Myometrial cell (primary cell): ENCODE results near the gene SUN3. TPM values are rescaled to one million over a fixed set of nuclear protein-coding genes. Genes with fewer than 3 reads are reported as not detected.

Experiments
- total RNA-seq: library from RNA; depleted of rRNA; stranded (reverse); fragments of >200 nt; gene quantifications from 2 replicates; pipeline ENCODE4 v1.2.3, GENCODE V29; 2015

SUN3 gene, protein sequence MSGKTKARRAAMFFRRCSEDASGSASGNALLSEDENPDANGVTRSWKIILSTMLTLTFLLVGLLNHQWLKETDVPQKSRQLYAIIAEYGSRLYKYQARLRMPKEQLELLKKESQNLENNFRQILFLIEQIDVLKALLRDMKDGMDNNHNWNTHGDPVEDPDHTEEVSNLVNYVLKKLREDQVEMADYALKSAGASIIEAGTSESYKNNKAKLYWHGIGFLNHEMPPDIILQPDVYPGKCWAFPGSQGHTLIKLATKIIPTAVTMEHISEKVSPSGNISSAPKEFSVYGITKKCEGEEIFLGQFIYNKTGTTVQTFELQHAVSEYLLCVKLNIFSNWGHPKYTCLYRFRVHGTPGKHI
- not detected in 2 replicates for total RNA-seq

DNA sequence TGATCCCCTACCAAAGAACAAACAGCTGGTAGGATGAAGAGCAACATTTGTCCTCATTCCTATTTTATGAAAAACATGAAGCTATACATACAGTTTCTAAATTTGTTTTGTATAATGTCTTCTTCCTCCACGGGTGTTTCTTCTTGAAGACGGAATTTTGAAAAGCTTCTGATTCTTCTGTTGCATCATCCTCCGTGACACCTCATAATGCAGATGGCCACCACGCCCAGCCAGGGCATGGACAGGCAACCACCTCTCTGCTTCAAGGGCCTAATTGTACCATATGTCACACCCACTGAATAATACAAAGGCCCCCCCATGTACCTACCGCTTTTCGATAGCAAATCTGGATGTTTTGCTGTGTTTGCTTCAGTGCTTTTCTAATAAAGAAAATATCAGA, at the start of gene SUN3:
TSS of gene SUN3 (minus strand) at position 170 of the 400 bp plus-strand sequence. CDS start at position 1, 169 bp downstream.

DNA sequence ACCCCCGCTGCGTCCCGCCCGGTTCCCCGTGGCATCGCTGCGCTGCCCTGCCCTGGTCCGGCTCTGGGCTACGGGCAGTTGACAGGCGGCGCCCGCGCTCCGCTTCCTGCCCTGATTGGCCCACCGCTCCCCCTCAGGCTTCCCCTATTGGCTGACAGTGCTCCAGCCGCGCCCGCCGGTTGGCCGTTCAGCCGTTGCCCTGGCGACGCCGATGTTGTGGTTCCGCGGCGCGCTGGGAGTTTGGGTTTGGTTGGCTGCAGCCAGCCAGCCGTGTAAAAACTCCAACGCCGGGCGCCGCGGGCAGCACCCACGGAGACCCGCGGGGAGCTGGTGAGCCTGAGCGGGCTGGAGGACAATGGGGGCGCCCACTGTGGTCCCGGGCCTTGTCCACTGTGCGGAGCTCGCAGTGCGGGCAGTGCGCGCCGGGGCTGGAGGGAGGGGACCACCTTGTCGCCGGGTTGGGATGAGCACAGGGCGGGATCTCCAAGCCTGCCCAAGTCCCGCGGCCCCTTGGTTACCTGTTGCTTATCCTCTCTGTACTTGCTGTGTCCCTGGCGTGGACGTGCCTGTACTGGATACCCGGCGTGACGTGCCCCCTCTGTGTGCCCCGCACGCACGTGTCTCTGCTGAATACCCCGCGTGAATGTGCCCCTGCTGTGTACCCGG, 6.5 kb upstream of the SUN3 start, which contains the start of gene C7orf57:
TSS of gene C7orf57 (plus strand) at position 243 of the 666 bp plus-strand sequence. CDS start 766 bp downstream, outside the sequence.

DNA sequence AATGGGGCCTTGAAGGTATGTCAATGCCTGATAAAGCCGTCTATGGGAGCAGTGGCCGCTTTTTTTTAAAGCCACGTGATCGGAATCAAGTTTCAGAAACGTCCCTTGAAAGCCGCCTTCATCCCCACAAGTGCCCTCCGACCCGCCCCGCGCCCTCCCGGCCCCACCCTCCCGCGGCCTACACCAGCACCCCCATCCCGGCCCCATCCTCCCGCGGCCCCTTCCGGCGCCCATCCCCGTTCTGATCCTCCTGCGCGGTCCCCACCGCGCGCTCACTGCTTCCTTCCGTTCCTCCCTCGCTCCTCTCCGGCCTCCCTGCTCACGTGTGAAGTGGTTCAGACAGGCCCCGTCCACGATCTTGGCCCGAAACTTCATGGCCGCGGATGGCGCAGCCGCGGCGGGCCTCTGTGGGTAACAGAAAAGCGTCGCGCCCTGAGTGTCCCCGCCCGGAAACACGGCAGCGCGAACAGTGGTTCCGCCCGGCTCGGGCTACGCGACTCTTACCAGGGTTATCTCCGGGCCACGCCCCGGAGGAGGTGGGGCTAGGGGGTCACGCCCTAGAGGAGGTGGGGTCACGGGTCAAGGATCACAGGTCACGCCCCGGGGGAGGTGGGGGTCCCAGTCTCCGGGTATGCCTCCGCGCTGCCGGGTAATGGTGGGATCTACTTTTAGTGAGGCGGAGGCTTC, 49.6 kb downstream of the SUN3 start, which contains the start of gene HUS1:
TSS of gene HUS1 (minus strand) at position 471 of the 687 bp plus-strand sequence. CDS start at position 375, 96 bp downstream.

DNA sequence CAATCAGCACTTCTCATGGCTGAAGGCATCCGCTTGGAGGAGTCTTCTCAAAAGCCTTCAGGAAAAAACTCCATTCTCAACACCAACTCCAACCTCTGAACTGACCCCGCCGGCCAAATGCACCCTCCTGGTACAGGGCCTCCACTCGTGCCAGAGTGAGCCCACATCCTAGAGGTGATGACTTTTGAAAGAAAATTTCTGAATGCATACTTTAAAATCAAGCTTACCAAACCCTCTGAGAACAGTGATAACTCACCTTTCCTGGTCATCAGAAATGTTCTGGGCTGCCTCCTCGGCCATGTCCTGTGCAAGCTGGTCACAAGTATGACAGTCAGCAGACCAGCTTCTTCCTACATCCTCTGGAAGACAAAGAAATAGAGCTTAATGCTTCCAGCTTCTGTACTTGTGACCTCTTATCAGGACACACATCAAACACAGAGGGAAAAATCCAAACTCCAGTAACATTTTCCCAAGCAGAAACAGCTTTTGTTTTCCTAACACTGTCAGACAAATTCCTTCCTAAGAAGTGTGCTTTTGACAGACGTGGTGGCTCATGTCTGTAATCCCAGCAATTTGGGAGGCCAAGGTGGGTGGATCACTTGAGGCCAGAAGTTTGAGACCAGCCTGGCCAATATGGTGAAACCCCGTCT, 80.6 kb downstream of the SUN3 start, which contains the start of gene PKD1L1:
TSS of gene PKD1L1 (minus strand) at position 326 of the 650 bp plus-strand sequence. CDS start at position 300, 26 bp downstream.

Other genes with a start within 250 kb of the SUN3 start
- gene PKD1L1, start 80.6 kb downstream of the SUN3 start, total RNA-seq, result 0.18 TPM in 1 of 2 replicates, not detected in the other
- gene HUS1, start 49.5 kb downstream of the SUN3 start, total RNA-seq, result 19.9 and 26.4 TPM in 2 replicates
- gene C7orf57, start 6.4 kb upstream of the SUN3 start, total RNA-seq, result 0.18 TPM in 1 of 2 replicates, not detected in the other
- gene UPP1, start 60.2 kb upstream of the SUN3 start, total RNA-seq, result 42.9 and 47.9 TPM in 2 replicates
- gene ABCA13, start 142.4 kb upstream of the SUN3 start, total RNA-seq, result not detected in 2 replicates